ENCODE results near the gene PADI2.

GRCh38 chr1:17097787-17098186 lies 21.5 kb downstream of the PADI2 start:
- TF ChIP-seq CTCF (IDR thresholded peaks at IDR 0.05) (no peak), POLR2A (IDR thresholded peaks at IDR 0.05) (no peak)
